GM21360 (cell line): ENCODE data around the gene TSC22D2.

Source experiments
- ATAC-seq: cut with Tn5 transposase; IDR thresholded peaks from one replicate; pipeline ENCODE4 v1.9.1; 2021; ENCODE audit warnings: mild to moderate bottlenecking, moderate library complexity; ENCODE audit not compliant: unreplicated experiment

TSC22D2 gene

GRCh38 chr3:150408221-150409124 is at the start of gene TSC22D2:
TSC22D2 (plus strand) TSS chr3:150408298; CDS start chr3:150409351, 1,053 bp downstream.
- ATAC-seq, result peak; percentile 59

GRCh38 chr3:150359381-150359780 is 48.7 kb upstream of the TSC22D2 start:
- no peak for ATAC-seq

GRCh38 chr3:150360966-150361365 is 47.1 kb upstream of the TSC22D2 start:
- no peak for ATAC-seq

GRCh38 chr3:150362515-150363302 is 45.4 kb upstream of the TSC22D2 start:
- ATAC-seq, result no peak

GRCh38 chr3:150363420-150363819 is 44.7 kb upstream of the TSC22D2 start:
- no peak for ATAC-seq

- ATAC-seq, result peak; percentile 70
Observed at GRCh38 chr3:150365132-150365604, 42.9 kb upstream of the TSC22D2 start.

- ATAC-seq, result no peak
Observed at GRCh38 chr3:150367757-150368156, 40.3 kb upstream of the TSC22D2 start.

- ATAC-seq, result no peak
Observed at GRCh38 chr3:150370122-150370602, 37.9 kb upstream of the TSC22D2 start.

GRCh38 chr3:150370999-150371398 is 37.1 kb upstream of the TSC22D2 start:
- ATAC-seq, result no peak

GRCh38 chr3:150371741-150372254 is 36.3 kb upstream of the TSC22D2 start:
- ATAC-seq, result no peak

- ATAC-seq, result no peak
Observed at GRCh38 chr3:150372320-150372719, 35.8 kb upstream of the TSC22D2 start.

GRCh38 chr3:150372722-150373121 is 35.4 kb upstream of the TSC22D2 start:
- ATAC-seq, result no peak

- ATAC-seq, result no peak
Observed at GRCh38 chr3:150373234-150373875, 34.7 kb upstream of the TSC22D2 start.

- ATAC-seq, result no peak
Observed at GRCh38 chr3:150374975-150375374, 33.1 kb upstream of the TSC22D2 start.

GRCh38 chr3:150376001-150376848 is 31.9 kb upstream of the TSC22D2 start:
- no peak for ATAC-seq

GRCh38 chr3:150377601-150378300 is 30.3 kb upstream of the TSC22D2 start:
- ATAC-seq, result no peak

- no peak for ATAC-seq
Observed at GRCh38 chr3:150378301-150378748, 29.8 kb upstream of the TSC22D2 start.

- no peak for ATAC-seq
Observed at GRCh38 chr3:150379469-150379868, 28.6 kb upstream of the TSC22D2 start.
